ENCODE measurements around the gene RAD9B. TPM values are rescaled to one million over a fixed set of nuclear protein-coding genes. Genes with fewer than 3 reads are reported as not detected.

Gene RAD9B
- total RNA-seq, 1 experiment from 2014 or later = 0.40 TPM

DNA sequence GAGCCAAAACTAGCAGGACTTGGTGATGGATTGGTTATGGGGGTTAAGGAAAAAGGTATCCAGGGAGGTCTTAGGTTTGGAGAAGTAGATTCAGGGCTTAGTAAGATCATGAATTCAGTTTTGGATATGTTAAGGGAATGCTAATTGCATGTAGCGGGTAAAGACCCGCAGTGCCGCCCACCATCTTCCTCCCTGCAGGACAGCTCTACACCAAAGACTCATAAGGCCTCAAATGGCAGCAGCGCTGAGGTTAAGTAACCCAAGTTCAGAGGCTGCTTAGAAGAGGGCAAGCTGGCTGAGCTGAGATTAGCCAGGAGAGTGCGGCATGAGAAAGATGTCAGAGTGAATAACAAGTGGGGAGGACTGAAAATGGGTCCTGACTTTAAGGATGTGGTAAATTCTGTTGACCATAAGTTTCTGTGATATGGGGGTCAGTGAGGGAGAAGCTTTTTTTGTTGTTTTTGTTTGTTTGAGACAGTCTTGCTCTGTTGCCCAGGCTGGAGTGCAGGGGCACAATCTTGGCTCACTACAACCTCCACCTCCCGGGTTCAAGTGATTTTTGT, 26.2 kb downstream of the RAD9B start:
- peaks cover 12% of the 10 kb centered on the region for H3K36me3 ChIP-seq (ENCODE audit: low read depth, low read length)
- CTCF ChIA-PET = no interaction called here
- DNase-seq (no peak), ATAC-seq (no peak)
- H4K20me1 ChIP-seq (ENCODE audit: low read length) = peaks cover 12% of the 10 kb centered on the region; the same call in 1 of the 2 replicates
- peaks cover 20% of the 10 kb centered on the region for H3K4me1 ChIP-seq (ENCODE audit: insufficient read depth, low read length)
- peaks cover 9% of the 10 kb centered on the region; the same call in 1 of the 2 replicates for H3K79me2 ChIP-seq (ENCODE audit: low read length)
- H3K9me2 ChIP-seq (replicated peaks; ENCODE audit: low read length) = no peaks in the 10 kb centered on the region
- H3K9ac ChIP-seq (ENCODE audit: low read length) = no peak overlapping the region
- intact Hi-C loops (cut with micrococcal nuclease) = no loop called here
- TF ChIP-seq EZH2phosphoT487 (IDR thresholded peaks at IDR 0.05; ENCODE audit: borderline replicate concordance, low read length) (no peak), EZH2 (IDR thresholded peaks at IDR 0.05; ENCODE audit: low read length, unreplicated experiment) (no peak)
- TF ChIP-seq, protein P1, sequence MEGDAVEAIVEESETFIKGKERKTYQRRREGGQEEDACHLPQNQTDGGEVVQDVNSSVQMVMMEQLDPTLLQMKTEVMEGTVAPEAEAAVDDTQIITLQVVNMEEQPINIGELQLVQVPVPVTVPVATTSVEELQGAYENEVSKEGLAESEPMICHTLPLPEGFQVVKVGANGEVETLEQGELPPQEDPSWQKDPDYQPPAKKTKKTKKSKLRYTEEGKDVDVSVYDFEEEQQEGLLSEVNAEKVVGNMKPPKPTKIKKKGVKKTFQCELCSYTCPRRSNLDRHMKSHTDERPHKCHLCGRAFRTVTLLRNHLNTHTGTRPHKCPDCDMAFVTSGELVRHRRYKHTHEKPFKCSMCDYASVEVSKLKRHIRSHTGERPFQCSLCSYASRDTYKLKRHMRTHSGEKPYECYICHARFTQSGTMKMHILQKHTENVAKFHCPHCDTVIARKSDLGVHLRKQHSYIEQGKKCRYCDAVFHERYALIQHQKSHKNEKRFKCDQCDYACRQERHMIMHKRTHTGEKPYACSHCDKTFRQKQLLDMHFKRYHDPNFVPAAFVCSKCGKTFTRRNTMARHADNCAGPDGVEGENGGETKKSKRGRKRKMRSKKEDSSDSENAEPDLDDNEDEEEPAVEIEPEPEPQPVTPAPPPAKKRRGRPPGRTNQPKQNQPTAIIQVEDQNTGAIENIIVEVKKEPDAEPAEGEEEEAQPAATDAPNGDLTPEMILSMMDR (conservative IDR thresholded peaks at IDR 0.05; ENCODE audit: low read depth, low read length) = no peak
- no peaks in the 10 kb centered on the region for H3K27me3 ChIP-seq (ENCODE audit: low read length)
- no TSS peak for BruUV-seq (replicated peaks)
- H3K4me2 ChIP-seq (ENCODE audit: low read length) = no peak overlapping the region
- no peak overlapping the region for H3K4me3 ChIP-seq (ENCODE audit: low read length)
- no peaks in the 10 kb centered on the region for H3K9me3 ChIP-seq (ENCODE audit: low read length)
- no peak overlapping the region for H3K27ac ChIP-seq (ENCODE audit: low read length)
- H3F3A ChIP-seq (ENCODE audit: low read length, unreplicated experiment) = no peaks in the 10 kb centered on the region
- no peak overlapping the region for H2AFZ ChIP-seq (ENCODE audit: low read length)
- POLR2A ChIA-PET (ENCODE audit: unreplicated experiment) = no interaction called here

DNA sequence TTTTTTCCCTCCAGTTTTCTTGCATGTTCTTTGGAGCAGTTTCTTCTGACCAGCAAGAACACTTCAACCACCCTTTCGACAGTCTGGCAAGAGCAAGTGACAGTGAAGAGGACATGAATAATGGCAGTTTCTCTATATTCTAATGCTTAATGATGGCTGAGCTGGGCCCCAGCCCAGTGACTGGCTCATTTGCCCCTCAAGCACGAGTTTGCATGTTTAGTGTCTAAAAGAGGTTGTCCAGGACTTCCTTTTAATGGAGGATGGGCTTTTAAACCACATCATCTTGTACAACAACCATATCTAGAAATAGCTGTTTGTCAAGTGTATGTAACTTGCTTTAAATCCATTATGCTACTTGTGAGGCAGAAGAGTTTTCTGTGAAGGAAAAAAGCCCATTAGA, 28.4 kb downstream of the RAD9B start:
- CTCF ChIA-PET = no interaction called here

More for the DNA sequence above, 28.4 kb downstream of the RAD9B start:
- no peak for ATAC-seq
- no peak for DNase-seq
- no peaks in the 10 kb centered on the region for H3K9me2 ChIP-seq (replicated peaks; ENCODE audit: low read length)
- TF ChIP-seq, protein P1 (conservative IDR thresholded peaks at IDR 0.05; ENCODE audit: low read depth, low read length) = no peak
- TF ChIP-seq EZH2 (IDR thresholded peaks at IDR 0.05; ENCODE audit: low read length, unreplicated experiment) (no peak), EZH2phosphoT487 (IDR thresholded peaks at IDR 0.05; ENCODE audit: borderline replicate concordance, low read length) (no peak)
- peaks cover 31% of the 10 kb centered on the region for H3K4me1 ChIP-seq (ENCODE audit: insufficient read depth, low read length)
- no peak overlapping the region for H3K4me3 ChIP-seq (ENCODE audit: low read length)
- peaks cover 27% of the 10 kb centered on the region for H3K79me2 ChIP-seq (ENCODE audit: low read length)
- H3K27ac ChIP-seq (ENCODE audit: low read length) = no peak overlapping the region
- no peak overlapping the region for H3K9ac ChIP-seq (ENCODE audit: low read length)
- intact Hi-C loops (cut with micrococcal nuclease) = no loop called here
- H4K20me1 ChIP-seq (ENCODE audit: low read length) = peaks cover 13% of the 10 kb centered on the region; the same call in 1 of the 2 replicates
- POLR2A ChIA-PET (ENCODE audit: unreplicated experiment) = no interaction called here
- BruUV-seq (replicated peaks) = no TSS peak
- no peaks in the 10 kb centered on the region for H3K9me3 ChIP-seq (ENCODE audit: low read length)
- no peak overlapping the region for H3K4me2 ChIP-seq (ENCODE audit: low read length)
- H3K27me3 ChIP-seq (ENCODE audit: low read length) = no peaks in the 10 kb centered on the region
- peaks cover 16% of the 10 kb centered on the region for H3K36me3 ChIP-seq (ENCODE audit: low read depth, low read length)
- no peaks in the 10 kb centered on the region for H3F3A ChIP-seq (ENCODE audit: low read length, unreplicated experiment)
- no peak overlapping the region for H2AFZ ChIP-seq (ENCODE audit: low read length)
